Measurements from ENCODE around the gene ARCN1. TPM values are rescaled to one million over a fixed set of nuclear protein-coding genes. Genes with fewer than 3 reads are reported as not detected.

The ARCN1 gene
- total RNA-seq, 4 donors from 2014 or later = 103 to 157 (median 112) TPM

- Histone ChIP-seq H3K27ac (no peak overlapping the region), H3K4me3 (replicated peaks in 1 of 3) (no peak overlapping the region), H3K4me1 (peaks cover 18 to 28% of the 10 kb centered on the region in 2 donors), H3K9me3 (no peaks in the 10 kb centered on the region), H3K36me3 (peaks cover 18 to 22% of the 10 kb centered on the region in 2 donors), H3K27me3 (no peaks in the 10 kb centered on the region)
- TF ChIP-seq POLR2A (IDR thresholded peaks at IDR 0.05) = no peak
- TF ChIP-seq, protein P1, sequence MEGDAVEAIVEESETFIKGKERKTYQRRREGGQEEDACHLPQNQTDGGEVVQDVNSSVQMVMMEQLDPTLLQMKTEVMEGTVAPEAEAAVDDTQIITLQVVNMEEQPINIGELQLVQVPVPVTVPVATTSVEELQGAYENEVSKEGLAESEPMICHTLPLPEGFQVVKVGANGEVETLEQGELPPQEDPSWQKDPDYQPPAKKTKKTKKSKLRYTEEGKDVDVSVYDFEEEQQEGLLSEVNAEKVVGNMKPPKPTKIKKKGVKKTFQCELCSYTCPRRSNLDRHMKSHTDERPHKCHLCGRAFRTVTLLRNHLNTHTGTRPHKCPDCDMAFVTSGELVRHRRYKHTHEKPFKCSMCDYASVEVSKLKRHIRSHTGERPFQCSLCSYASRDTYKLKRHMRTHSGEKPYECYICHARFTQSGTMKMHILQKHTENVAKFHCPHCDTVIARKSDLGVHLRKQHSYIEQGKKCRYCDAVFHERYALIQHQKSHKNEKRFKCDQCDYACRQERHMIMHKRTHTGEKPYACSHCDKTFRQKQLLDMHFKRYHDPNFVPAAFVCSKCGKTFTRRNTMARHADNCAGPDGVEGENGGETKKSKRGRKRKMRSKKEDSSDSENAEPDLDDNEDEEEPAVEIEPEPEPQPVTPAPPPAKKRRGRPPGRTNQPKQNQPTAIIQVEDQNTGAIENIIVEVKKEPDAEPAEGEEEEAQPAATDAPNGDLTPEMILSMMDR (IDR thresholded peaks at IDR 0.05) = no peak
- 89 to 92% methylated on average over 2 of the region's 2 CpGs for WGBS, 2 donors
- DNase-seq = no peak
- intact Hi-C loops (cut with DNase I) = no loop called here
Observed at GRCh38 chr11:118526688-118527087, 45.5 kb upstream of the ARCN1 start.

DNA sequence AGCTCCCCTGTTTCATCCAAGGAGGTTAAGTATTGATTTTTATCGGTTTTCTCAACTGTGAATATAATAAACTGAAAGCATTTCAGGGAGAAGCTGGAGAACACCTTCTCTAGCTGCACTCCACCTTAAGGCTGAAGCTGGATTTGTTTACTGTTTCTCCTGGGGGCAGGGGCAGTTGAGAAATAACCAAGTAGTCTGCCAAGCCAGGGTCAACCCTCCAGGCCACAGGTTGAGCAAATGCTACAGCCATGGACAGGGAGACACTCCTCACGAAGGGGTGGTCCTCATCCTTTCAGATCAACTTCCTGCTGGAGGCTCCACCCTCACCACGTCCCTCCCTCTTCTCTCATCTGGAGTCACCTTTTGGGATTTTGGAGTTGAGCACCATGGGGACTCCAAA lies 45.1 kb upstream of the ARCN1 start, which contains the start of gene TTC36:
Gene TTC36 (plus strand): TSS at position 366 of the 400 bp plus-strand sequence. CDS start 21 bp downstream, at position 387.
- Histone ChIP-seq H3K27me3 (no peaks in the 10 kb centered on the region), H3K4me3 (replicated peaks in 1 of 3) (no peak within 1 kb of the TSS), H3K9me3 (no peaks in the 10 kb centered on the region), H3K27ac (no peak within 1 kb of the TSS), H3K4me1 (peaks cover 22 to 33% of the 10 kb centered on the region in 2 donors), H3K36me3 (peaks cover 14 to 18% of the 10 kb centered on the region in 2 donors)
- WGBS, 2 donors = 79 to 85% methylated on average over 3 of the region's 3 CpGs
- TF ChIP-seq POLR2A (IDR thresholded peaks at IDR 0.05) = no peak
- TF ChIP-seq, protein P1 (IDR thresholded peaks at IDR 0.05) = no peak
- no peak for DNase-seq
- intact Hi-C loops (cut with DNase I) = no loop called here

DNA sequence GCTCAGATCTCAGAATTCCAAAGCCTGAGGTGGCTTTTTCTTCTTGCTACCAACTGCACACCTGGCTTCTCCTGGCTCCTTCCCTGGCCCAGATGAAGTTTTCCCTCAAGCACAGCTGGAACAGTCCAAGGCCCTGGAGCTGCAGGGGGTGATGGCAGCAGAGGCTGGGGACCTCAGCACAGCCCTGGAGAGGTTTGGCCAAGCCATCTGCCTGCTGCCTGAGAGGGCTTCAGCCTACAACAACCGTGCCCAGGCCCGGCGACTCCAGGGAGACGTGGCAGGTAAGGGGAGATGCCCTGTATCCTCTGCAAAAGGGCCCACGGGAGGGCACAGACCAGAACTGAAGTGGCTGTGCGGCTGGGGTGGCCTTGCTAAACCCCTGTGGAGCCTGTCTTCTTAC lies 43.7 kb upstream of the ARCN1 start:
- H3K9me3 ChIP-seq = no peaks in the 10 kb centered on the region
- TF ChIP-seq, protein P1 (IDR thresholded peaks at IDR 0.05) = no peak
- TF ChIP-seq POLR2A (IDR thresholded peaks at IDR 0.05) = no peak
- H3K4me3 ChIP-seq (replicated peaks in 1 of 3) = no peak overlapping the region
- H3K36me3 ChIP-seq = peaks cover 0 to 10% of the 10 kb centered on the region in 2 donors
- peaks cover 22 to 33% of the 10 kb centered on the region in 2 donors for H3K4me1 ChIP-seq
- DNase-seq = no peak
- no peak overlapping the region for H3K27ac ChIP-seq
- WGBS, 2 donors = 40 to 91% methylated on average over 1 to 5 of the region's 6 CpGs
- no peaks in the 10 kb centered on the region for H3K27me3 ChIP-seq
- intact Hi-C loops (cut with DNase I) = no loop called here

DNA sequence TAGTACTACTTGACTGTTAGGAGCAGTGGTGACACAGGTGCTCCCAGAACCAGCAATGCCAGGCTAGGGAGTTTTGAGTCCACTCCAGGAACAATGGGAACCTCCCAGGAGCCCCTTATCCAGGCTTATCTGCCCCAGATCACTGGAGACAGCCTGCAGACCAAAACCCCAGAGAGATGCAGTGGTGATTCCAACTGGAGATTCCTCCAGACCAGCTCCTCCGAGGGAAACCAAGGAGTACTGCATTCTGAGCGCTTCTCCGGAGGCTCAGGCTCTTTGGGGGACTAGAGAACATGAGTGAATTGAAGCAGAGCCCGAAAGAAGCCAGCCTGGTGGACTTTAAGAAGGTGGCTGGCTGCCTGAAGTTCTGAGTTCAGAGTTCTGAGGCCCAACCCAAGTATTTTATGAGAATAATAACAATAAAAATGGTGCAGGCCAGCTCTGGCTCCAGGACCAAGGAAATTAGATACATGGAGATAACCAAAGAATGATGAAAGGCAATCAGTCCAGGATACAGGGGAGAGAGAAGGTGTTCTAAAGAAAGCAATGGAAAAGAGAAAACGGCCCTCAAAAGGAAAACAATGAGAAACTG lies 42.5 kb upstream of the ARCN1 start:
- TF ChIP-seq, protein P1 (IDR thresholded peaks at IDR 0.05) = no peak
- TF ChIP-seq POLR2A (IDR thresholded peaks at IDR 0.05) = no peak
- H3K27ac ChIP-seq = no peak overlapping the region
- peaks cover 22 to 33% of the 10 kb centered on the region in 2 donors for H3K4me1 ChIP-seq

DNA sequence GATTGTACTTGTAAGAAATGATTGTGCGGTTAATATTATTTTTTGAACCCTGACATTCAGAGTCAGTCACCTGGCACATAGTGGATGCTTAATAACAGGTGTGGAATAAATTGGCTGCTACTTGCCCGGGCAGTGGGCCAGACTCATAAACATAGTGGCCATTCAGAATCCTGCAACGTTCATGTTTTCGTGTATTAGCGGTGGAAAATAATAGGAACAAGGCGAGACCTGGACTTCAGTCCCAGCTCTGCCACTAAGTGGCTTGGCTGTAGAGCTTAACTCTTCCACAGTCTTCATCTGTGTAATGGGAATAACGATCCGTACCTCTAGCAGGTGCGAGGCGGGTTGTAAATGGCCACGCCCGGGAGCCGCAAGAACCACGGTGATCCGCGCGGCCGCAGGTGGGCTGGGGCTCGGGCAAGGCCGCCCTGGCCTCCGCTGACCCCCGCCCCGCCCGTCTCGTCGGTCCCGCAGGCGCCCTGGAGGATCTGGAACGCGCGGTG lies 42.0 kb upstream of the ARCN1 start:
- H3K27ac ChIP-seq = peak overlapping the region in 2 of 3 donors; percentile 66 to 77
- H3K36me3 ChIP-seq = no peaks in the 10 kb centered on the region
- peaks cover 22 to 33% of the 10 kb centered on the region in 2 donors for H3K4me1 ChIP-seq
- H3K27me3 ChIP-seq = no peaks in the 10 kb centered on the region
- no peaks in the 10 kb centered on the region for H3K9me3 ChIP-seq
- WGBS, 2 donors = 4 to 8% methylated on average over 12 to 19 of the region's 31 CpGs
- intact Hi-C loops (cut with DNase I) = no loop called here
- H3K4me3 ChIP-seq (replicated peaks in 1 of 3) = peak overlapping the region; percentile 53 to 85 (median 78)
- DNase-seq = peak in 1 of 2 donors; percentile 11
- TF ChIP-seq POLR2A (IDR thresholded peaks at IDR 0.05) = no peak
- TF ChIP-seq, protein P1 (IDR thresholded peaks at IDR 0.05) = no peak

More for the DNA sequence above, 42.5 kb upstream of the ARCN1 start:
- Histone ChIP-seq H3K27me3 (no peaks in the 10 kb centered on the region), H3K4me3 (replicated peaks in 1 of 3) (peak overlapping the region in 1 of 3 donors; percentile 85), H3K36me3 (peaks cover 0 to 2% of the 10 kb centered on the region in 2 donors), H3K9me3 (no peaks in the 10 kb centered on the region)
- DNase-seq = no peak
- 53 to 63% methylated on average over 4 to 5 of the region's 5 CpGs for WGBS, 2 donors
- intact Hi-C loops (cut with DNase I) = no loop called here
